HG03175 (cell line): ENCODE data around the gene PTGES3.
"Not testable (repeated sequence)": the region's sequence is repeated elsewhere in the genome, so short reads cannot be mapped to it uniquely, and the experiment has no call there.

Source experiments
- ATAC-seq: cut with Tn5 transposase; IDR thresholded peaks from one replicate; pipeline ENCODE4 v1.9.1; 2021; ENCODE audit warnings: mild to moderate bottlenecking, moderate library complexity; ENCODE audit not compliant: unreplicated experiment

The PTGES3 gene

DNA sequence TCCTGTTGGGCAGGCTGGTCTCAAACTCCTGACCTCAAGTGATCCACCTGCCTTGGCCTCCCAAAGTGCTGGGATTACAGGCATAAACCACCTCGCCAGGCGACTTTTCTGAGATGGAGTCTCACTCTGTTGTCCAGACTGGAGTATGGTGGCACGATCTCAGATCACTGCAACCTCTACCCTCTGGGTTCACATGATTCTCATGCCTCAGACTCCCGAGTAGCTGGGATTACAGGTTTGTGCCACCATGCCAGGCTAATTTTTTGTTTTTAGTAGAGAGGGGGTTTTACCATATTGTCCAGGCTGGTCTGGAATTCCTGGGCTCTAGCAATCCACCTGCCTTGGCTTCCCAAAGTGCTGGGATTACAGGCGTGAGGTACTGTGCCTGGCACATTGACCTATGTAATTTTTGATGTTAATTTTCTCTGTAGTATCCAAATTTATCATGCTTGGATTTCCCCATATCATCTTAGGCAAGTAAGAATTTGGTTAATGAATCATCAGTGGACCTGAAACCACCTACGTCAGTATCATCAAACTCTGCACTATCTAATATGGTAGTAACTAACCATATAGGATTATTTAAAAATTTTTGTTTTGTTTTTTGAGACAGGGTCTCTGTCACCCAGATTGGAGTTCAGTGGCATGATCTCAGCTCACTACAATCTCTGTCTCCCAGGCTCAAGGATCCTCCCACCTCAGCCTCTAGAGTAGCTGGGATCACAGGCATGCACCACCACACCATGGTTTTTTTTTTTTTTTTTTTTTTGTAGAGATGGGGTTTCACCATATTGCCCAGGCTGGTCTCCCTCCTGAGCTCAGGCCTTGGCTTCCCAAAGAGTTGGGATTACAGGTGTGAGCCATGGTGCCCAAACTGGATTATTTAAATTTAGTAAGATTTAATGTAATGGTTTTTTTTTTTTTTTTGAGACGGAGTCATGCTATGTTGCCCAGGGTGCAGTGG lies 30.4 kb downstream of the PTGES3 start:
- peak; percentile 67 for ATAC-seq

- not testable (repeated sequence) for ATAC-seq
Observed at GRCh38 chr12:56653781-56654180, 34.3 kb downstream of the PTGES3 start.

- ATAC-seq, result not testable (repeated sequence)
Observed at GRCh38 chr12:56648023-56648422, 40.1 kb downstream of the PTGES3 start.

GRCh38 chr12:56645717-56646446 lies 42.2 kb downstream of the PTGES3 start, which contains the start of gene ATP5F1B:
ATP5F1B (minus strand) TSS chr12:56645984; CDS start chr12:56645963, 21 bp downstream.
- ATAC-seq, result peak; percentile 99

GRCh38 chr12:56645201-56645716 lies 42.8 kb downstream of the PTGES3 start:
- ATAC-seq, result no peak

- no peak for ATAC-seq
Observed at GRCh38 chr12:56644654-56645053, 43.4 kb downstream of the PTGES3 start.

GRCh38 chr12:56641219-56641618 lies 46.9 kb downstream of the PTGES3 start:
- no peak for ATAC-seq

DNA sequence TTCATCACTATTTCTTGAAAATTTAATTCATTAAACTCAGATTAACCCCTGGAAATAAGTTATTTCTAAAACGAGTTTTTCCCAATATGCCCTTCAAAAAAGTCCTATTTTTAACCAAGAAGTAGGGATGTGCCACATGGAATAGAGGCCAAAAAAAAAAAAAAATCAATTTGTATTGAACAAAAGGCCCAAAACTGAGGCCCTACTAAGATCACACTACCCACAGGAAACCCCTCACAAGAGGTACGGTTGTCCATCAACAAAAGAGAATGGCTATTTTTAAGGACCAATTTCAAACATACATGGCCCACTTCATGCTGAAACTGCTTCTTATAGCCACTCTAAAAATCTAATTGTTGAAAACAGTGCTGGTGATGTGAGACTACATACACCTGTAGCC lies 50.5 kb downstream of the PTGES3 start:
- no peak for ATAC-seq

GRCh38 chr12:56636675-56637540 lies 51.2 kb downstream of the PTGES3 start:
- ATAC-seq, result peak; percentile 64

DNA sequence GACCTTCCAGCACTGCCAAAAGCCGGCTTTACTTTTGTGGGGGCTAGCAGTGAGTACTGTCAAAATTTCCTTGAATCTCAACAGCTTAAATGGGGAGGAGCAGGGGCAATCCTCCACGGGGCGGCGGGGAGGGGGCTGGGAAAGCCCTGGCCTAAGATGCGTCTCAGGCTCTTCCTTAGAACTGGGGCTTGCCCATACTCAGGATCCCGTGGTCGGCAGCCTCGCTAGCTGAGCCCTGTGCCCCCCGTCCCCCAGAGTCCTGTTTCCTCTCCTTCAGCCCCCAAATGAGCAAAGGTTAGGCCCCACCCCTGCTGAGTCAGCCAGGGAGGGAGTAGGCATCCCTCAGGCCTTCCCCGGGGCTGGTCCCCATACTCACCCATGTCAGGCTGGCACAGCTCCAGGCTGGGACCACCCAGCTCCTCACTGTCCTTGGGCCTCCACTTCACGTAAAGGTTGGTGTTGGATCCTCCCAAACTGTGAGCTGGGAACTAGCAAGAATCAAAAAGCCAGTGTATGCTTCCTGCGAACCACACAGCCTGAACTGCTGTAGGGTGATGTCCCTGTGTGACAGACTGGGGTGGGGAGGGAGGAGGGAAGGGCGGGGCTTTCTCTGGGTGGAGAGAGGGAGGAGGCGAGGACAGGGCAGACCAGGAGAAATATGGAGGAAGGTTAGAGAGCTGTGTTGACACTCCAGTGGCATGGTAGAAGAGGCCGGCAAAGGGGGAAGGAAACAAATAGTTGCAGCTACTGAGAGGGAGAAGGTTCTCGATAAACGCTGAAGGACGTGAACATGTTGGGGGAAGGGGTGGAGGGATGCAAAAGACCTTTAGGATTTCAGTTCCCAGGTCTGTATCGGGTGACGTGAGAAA lies 52.0 kb downstream of the PTGES3 start:
- peak; percentile 39 for ATAC-seq

GRCh38 chr12:56634837-56635791 lies 53.0 kb downstream of the PTGES3 start:
- peak; percentile 37 for ATAC-seq

- ATAC-seq, result no peak
Observed at GRCh38 chr12:56634242-56634836, 53.7 kb downstream of the PTGES3 start.

- no peak for ATAC-seq
Observed at GRCh38 chr12:56633468-56634241, 54.4 kb downstream of the PTGES3 start.

GRCh38 chr12:56632701-56633467 lies 55.2 kb downstream of the PTGES3 start:
- no peak for ATAC-seq

DNA sequence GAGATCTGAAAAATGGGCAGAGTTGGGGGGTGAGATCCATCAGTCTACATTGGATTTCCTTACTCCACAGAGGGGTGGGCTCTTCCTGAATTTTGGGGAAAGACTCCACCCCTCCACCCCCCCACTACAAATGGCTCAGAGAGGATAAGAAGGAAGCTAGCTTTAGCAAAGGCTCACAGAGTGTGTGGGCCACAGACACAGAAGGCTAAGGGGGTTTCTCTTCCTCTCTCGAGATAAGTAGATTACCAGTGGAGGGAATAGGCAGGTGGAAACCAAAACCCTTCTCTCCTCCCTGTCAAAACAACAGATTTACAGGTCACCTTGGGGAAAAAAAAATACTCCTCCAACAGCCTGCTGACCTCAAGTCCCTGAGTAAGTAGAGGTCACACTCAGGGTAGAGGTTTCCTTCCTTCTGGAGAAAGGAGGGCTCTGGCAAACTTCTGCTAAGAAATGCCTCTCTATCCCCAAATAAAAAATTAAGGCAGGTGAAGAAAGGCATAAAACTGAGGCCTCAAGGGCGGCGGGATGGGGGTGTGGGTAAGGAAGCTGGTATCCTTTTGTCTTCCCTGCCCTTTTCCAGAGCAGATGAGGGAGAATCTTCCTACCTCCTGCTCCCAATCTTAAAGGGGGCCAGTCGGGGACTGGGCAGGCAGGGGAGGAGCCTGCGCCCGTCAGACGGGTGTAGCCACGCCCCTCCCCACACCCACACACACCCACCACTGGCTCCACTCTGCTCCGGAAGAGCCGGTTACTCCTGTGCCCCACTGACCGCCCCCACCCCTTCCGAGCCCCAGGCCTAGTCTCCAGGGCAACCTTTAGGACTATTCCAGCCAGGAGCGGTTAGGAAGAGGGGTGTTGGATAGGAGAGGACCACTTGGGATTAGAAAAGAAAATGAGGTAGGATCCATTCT lies 56.0 kb downstream of the PTGES3 start:
- peak; percentile 18 for ATAC-seq
